IMR-90 (cell line): ENCODE data around the gene KIF3A. TPM values are rescaled to one million over a fixed set of nuclear protein-coding genes. Genes with fewer than 3 reads are reported as not detected.

ENCODE experiments used
- ATAC-seq: fragments of 200-7000 bp; cut with Tn5 transposase; 2 replicates; pipeline ENCODE4 v1.9.1; 2020; ENCODE audit warnings: low read depth, mild to moderate bottlenecking, moderate library complexity
- BruUV-seq: library from RNA; stranded (reverse); fragments of 400-500 nt; replicated peaks from 2 replicates; lab custom pipeline; 2021; lab: Mats Ljungman, UMichigan
- CTCF ChIA-PET: fragments of 300-600 bp; formaldehyde crosslinking; extraction: SDS; loops from one replicate; lab custom pipeline; 2021; ENCODE audit warnings: antibody characterized with exemption; lab: Yijun Ruan, JAX
- POLR2A ChIA-PET: fragments of 300-600 bp; sonication (Branson Sonifier 250); formaldehyde crosslinking; loops from one replicate; lab custom pipeline; 2022; ENCODE audit warnings: antibody characterized with exemption; ENCODE audit not compliant: unreplicated experiment; lab: Charles Lee
- DNase-seq: peaks from one replicate; pipeline ENCODE4 v3.0.0; 2013
- H2AFZ ChIP-seq: replicated peaks from 2 replicates; pipeline ENCODE3; 2013; ENCODE audit warnings: low read length, mild to moderate bottlenecking; ENCODE audit not compliant: poor library complexity
- H2AK5ac ChIP-seq: 2 replicates; pipeline ENCODE4 v1.6.1; 2013; ENCODE audit warnings: low read depth, low read length, inconsistent platforms
- H2AK9ac ChIP-seq: replicated peaks from 2 replicates; pipeline ENCODE3; 2013; ENCODE audit warnings: mild to moderate bottlenecking, low read depth, low read length, moderate library complexity; ENCODE audit not compliant: poor library complexity
- H2BK120ac ChIP-seq: 2 replicates; pipeline ENCODE4 v1.6.1; 2013; ENCODE audit warnings: low read depth, low read length, inconsistent platforms
- H2BK15ac ChIP-seq: 3 replicates; pipeline ENCODE4 v1.6.1; 2013; ENCODE audit warnings: low read depth, low read length, inconsistent platforms
- H2BK20ac ChIP-seq: 2 replicates; pipeline ENCODE4 v1.6.1; 2013; ENCODE audit warnings: low read depth, mild to moderate bottlenecking, inconsistent platforms, low read length, moderate library complexity
- H2BK5ac ChIP-seq: 2 replicates; pipeline ENCODE4 v1.6.1; 2013; ENCODE audit warnings: mild to moderate bottlenecking, low read depth, low read length, inconsistent platforms; ENCODE audit not compliant: poor library complexity, severe bottlenecking
- H3K14ac ChIP-seq: replicated peaks from 2 replicates; pipeline ENCODE4 v1.6.1; 2013; ENCODE audit warnings: low read depth, low read length, inconsistent platforms
- H3K18ac ChIP-seq: 2 replicates; pipeline ENCODE4 v1.6.1; 2013; ENCODE audit warnings: low read depth, low read length, control low read depth
- H3K23ac ChIP-seq: 2 replicates; pipeline ENCODE4 v1.6.1; 2013; ENCODE audit warnings: low read depth, low read length, inconsistent platforms
- H3K27ac ChIP-seq: 2 replicates; pipeline ENCODE4 v1.5.1; 2013; ENCODE audit warnings: mild to moderate bottlenecking, control low read depth, low read length; ENCODE audit not compliant: insufficient read depth
- H3K27me3 ChIP-seq: 2 replicates; pipeline ENCODE4 v1.6.1; 2013; ENCODE audit warnings: low read length; ENCODE audit not compliant: control insufficient read depth, insufficient read depth
- H3K36me3 ChIP-seq: 2 replicates; pipeline ENCODE4 v1.6.1; 2013; ENCODE audit warnings: low read length, mixed read lengths; ENCODE audit not compliant: control insufficient read depth, insufficient read depth
- H3K4ac ChIP-seq: 2 replicates; pipeline ENCODE4 v1.6.1; 2013; ENCODE audit warnings: low read depth, low read length, inconsistent platforms
- H3K4me1 ChIP-seq: 2 replicates; pipeline ENCODE4 v1.6.1; 2013; ENCODE audit warnings: low read length, mixed read lengths; ENCODE audit not compliant: control insufficient read depth, insufficient read depth
- H3K4me2 ChIP-seq: 2 replicates; pipeline ENCODE4 v1.6.1; 2013; ENCODE audit warnings: low read depth, mild to moderate bottlenecking, control low read depth, low read length, moderate library complexity
- H3K4me3 ChIP-seq: 2 replicates; pipeline ENCODE4 v1.5.1; 2013; ENCODE audit warnings: low read depth, mild to moderate bottlenecking, control low read depth, low read length, moderate library complexity; ENCODE audit not compliant: insufficient read depth
- H3K56ac ChIP-seq: 2 replicates; pipeline ENCODE4 v1.6.1; 2013; ENCODE audit warnings: low read length, inconsistent platforms; ENCODE audit not compliant: insufficient read depth; ENCODE audit errors: extremely low read depth
- H3K79me1 ChIP-seq, 2 experiments: 2 replicates each; pipeline ENCODE4 v1.6.1; 2013; ENCODE audit warnings: low read length in 2 of 2, inconsistent platforms in 1 of 2, low read depth in 1 of 2
- H3K9ac ChIP-seq: 2 replicates; pipeline ENCODE4 v1.6.1; 2013; ENCODE audit warnings: low read depth, low read length, control low read depth
- H3K9me1 ChIP-seq: 2 replicates; pipeline ENCODE4 v1.6.1; 2013; ENCODE audit warnings: low read length, inconsistent platforms; ENCODE audit not compliant: insufficient read depth
- H3K9me3 ChIP-seq: 2 replicates; pipeline ENCODE4 v1.6.1; 2013; ENCODE audit warnings: low read length; ENCODE audit not compliant: control insufficient read depth, insufficient read depth
- H4K20me1 ChIP-seq: 2 replicates; pipeline ENCODE4 v1.6.1; 2013; ENCODE audit warnings: low read length, inconsistent platforms; ENCODE audit not compliant: insufficient read depth
- H4K5ac ChIP-seq: 2 replicates; pipeline ENCODE4 v1.6.1; 2013; ENCODE audit warnings: mild to moderate bottlenecking, low read depth, low read length, control low read depth
- H4K8ac ChIP-seq, 2 experiments: 2 replicates each; pipeline ENCODE4 v1.6.1; 2013; ENCODE audit warnings: low read depth in 2 of 2, low read length in 2 of 2, control low read depth in 1 of 2, inconsistent platforms in 1 of 2
- H4K91ac ChIP-seq: 2 replicates; pipeline ENCODE4 v1.6.1; 2013; ENCODE audit warnings: low read depth, low read length, inconsistent platforms; ENCODE audit not compliant: insufficient read depth
- BHLHE40 ChIP-seq: fragments of 150-350 bp; IDR thresholded peaks from 2 replicates; pipeline ENCODE4 v1.6.1; 2016; ENCODE audit warnings: mild to moderate bottlenecking, low read depth, low read length
- CEBPB ChIP-seq: IDR thresholded peaks from 2 replicates; pipeline ENCODE4 v1.6.1; 2012; ENCODE audit warnings: low read depth, low read length, improper control_type of control experiment
- CHD1 ChIP-seq: IDR thresholded peaks from 2 replicates; pipeline ENCODE4 v1.6.1; 2012; ENCODE audit warnings: low read depth, low read length, improper control_type of control experiment
- MAFK ChIP-seq: IDR thresholded peaks from 2 replicates; pipeline ENCODE4 v1.6.1; 2012; ENCODE audit warnings: low read depth, low read length, improper control_type of control experiment
- MAZ ChIP-seq: IDR thresholded peaks from 2 replicates; pipeline ENCODE4 v1.6.1; 2012; ENCODE audit warnings: low read depth, mild to moderate bottlenecking, low read length, improper control_type of control experiment, moderate library complexity, borderline replicate concordance
- MXI1 ChIP-seq: IDR thresholded peaks from 2 replicates; pipeline ENCODE4 v1.6.1; 2012; ENCODE audit warnings: low read depth, mild to moderate bottlenecking, low read length, moderate library complexity, borderline replicate concordance
- NFE2L2 ChIP-seq: fragments of 150-350 bp; IDR thresholded peaks from 2 replicates; pipeline ENCODE4 v1.6.1; 2016; ENCODE audit warnings: low read depth, mild to moderate bottlenecking, low read length
- POLR2A ChIP-seq: IDR thresholded peaks from 2 replicates; pipeline ENCODE4 v1.6.1; 2012; ENCODE audit warnings: mild to moderate bottlenecking, low read depth, low read length
- RAD21 ChIP-seq: IDR thresholded peaks from 2 replicates; pipeline ENCODE4 v1.6.1; 2012; ENCODE audit warnings: low read length, improper control_type of control experiment
- SMC3 ChIP-seq: fragments of 150-350 bp; IDR thresholded peaks from 2 replicates; pipeline ENCODE4 v1.6.1; 2016; ENCODE audit warnings: low read depth, mild to moderate bottlenecking, antibody characterized with exemption, low read length, moderate library complexity
- USF2 ChIP-seq: fragments of 150-350 bp; IDR thresholded peaks from 2 replicates; pipeline ENCODE4 v1.6.1; 2017; ENCODE audit warnings: mild to moderate bottlenecking, antibody characterized with exemption, low read length, low read depth
- WGBS, 2 experiments: methylation state at CpG; one replicate each; pipeline versions ENCODE4 v1.1.5 to v1.1.7; 2013; ENCODE audit warnings: missing lambda C conversion rate in 2 of 2; ENCODE audit not compliant: insufficient read length in 1 of 2; ENCODE audit errors: extremely low coverage in 2 of 2; 5-methylcytosine and 5-hydroxymethylcytosine counted together
- dilution Hi-C: fragments of 300-500 bp; cut with HindIII; formaldehyde crosslinking; loops from one replicate; pipeline ENCODE4 v1.14.3; 2018; ENCODE audit warnings: low sequenced_read_pairs; ENCODE audit not compliant: unreplicated experiment
- in situ Hi-C: fragments of 300-500 bp; cut with MboI; formaldehyde crosslinking; loops from 3 replicates; pipeline ENCODE4 v1.14.3; 2019; ENCODE audit warnings: low sequenced_read_pairs, inconsistent platforms, mixed read lengths
- intact Hi-C: fragments of 100-400 bp; cut with micrococcal nuclease; formaldehyde crosslinking; loops from 2 replicates; pipeline ENCODE4 v1.10.0; 2022
- polyA plus RNA-seq, 3 experiments: library from polyadenylated mRNA; depleted of rRNA; stranded (reverse); fragments of >200 nt; gene quantifications; 2 replicates each; pipeline ENCODE4 v1.2.3, GENCODE V29; 2012; ENCODE audit warnings: low replicate concordance in 1 of 3
- total RNA-seq: library from RNA; depleted of rRNA; stranded (reverse); fragments of >200 nt; gene quantifications from 2 replicates; pipeline ENCODE4 v1.2.3, GENCODE V29; 2012
- TF ChIP-seq, protein P1 (sequence below): conservative IDR thresholded peaks from 2 replicates; pipeline ENCODE4 v1.5.1; 2012; ENCODE audit warnings: mild to moderate bottlenecking, low read depth, low read length, improper control_type of control experiment

The KIF3A gene
- total and polyA plus RNA-seq, 2 of the 4 experiments (the other 2 are of a cell fraction), result 4.3 to 4.5 TPM

GRCh38 chr5:132684922-132685720 lies 52.2 kb downstream of the KIF3A start:
- no peaks in the 10 kb centered on the region; the same call in 1 of the 2 replicates for H3K4me1 ChIP-seq
- no peak overlapping the region for H3K4me3 ChIP-seq
- H3K14ac ChIP-seq, result no peak overlapping the region
- H2BK15ac ChIP-seq, result no peak overlapping the region
- H3K23ac ChIP-seq, result no peak overlapping the region
- no peaks in the 10 kb centered on the region for H3K27me3 ChIP-seq
- no peak overlapping the region for H3K4ac ChIP-seq
- H3K18ac ChIP-seq, result no peak overlapping the region
- H2BK20ac ChIP-seq, result no peak overlapping the region
- ChIA-PET POLR2A (no interaction called here), CTCF (interaction anchor here (0.9 kb wide), 1 partner anchor 9 kb away, joined by 3 read pairs; no protein-coding TSS in a partner anchor)
- no peak overlapping the region for H3K9ac ChIP-seq
- H3K56ac ChIP-seq, result no peak overlapping the region
- no peak overlapping the region for H3K27ac ChIP-seq
- no peak overlapping the region for H2AK5ac ChIP-seq
- H4K91ac ChIP-seq, result no peak overlapping the region
- 0 out of 2 replicates have a peak, but pooled peaks cover 7% of the 10 kb centered on the region for H3K9me1 ChIP-seq
- no peak overlapping the region for H4K5ac ChIP-seq
- no peak overlapping the region for H2BK120ac ChIP-seq
- in situ Hi-C loops, result no loop called here
- no peak overlapping the region for H2BK5ac ChIP-seq
- H3K36me3 ChIP-seq, result no peaks in the 10 kb centered on the region
- DNase-seq (no peak), ATAC-seq (no peak)
- BruUV-seq, result no TSS peak
- no peak overlapping the region for H2AFZ ChIP-seq
- no peak overlapping the region for H4K8ac ChIP-seq
- dilution Hi-C loops, result no loop called here
- 100% methylated on average over 3 of the region's 12 CpGs; no CpG with 5 or more reads in 1 of the 2 experiments for WGBS, 2 experiments
- intact Hi-C loops, result no loop called here
- no peaks in the 10 kb centered on the region for H4K20me1 ChIP-seq
- TF ChIP-seq USF2, result no peak
- TF ChIP-seq MAFK, result no peak
- no peak for TF ChIP-seq CHD1
- TF ChIP-seq MXI1, result no peak
- TF ChIP-seq POLR2A, result no peak
- no peak for TF ChIP-seq SMC3
- TF ChIP-seq BHLHE40, result no peak
- no peak for TF ChIP-seq NFE2L2
- TF ChIP-seq, protein P1, sequence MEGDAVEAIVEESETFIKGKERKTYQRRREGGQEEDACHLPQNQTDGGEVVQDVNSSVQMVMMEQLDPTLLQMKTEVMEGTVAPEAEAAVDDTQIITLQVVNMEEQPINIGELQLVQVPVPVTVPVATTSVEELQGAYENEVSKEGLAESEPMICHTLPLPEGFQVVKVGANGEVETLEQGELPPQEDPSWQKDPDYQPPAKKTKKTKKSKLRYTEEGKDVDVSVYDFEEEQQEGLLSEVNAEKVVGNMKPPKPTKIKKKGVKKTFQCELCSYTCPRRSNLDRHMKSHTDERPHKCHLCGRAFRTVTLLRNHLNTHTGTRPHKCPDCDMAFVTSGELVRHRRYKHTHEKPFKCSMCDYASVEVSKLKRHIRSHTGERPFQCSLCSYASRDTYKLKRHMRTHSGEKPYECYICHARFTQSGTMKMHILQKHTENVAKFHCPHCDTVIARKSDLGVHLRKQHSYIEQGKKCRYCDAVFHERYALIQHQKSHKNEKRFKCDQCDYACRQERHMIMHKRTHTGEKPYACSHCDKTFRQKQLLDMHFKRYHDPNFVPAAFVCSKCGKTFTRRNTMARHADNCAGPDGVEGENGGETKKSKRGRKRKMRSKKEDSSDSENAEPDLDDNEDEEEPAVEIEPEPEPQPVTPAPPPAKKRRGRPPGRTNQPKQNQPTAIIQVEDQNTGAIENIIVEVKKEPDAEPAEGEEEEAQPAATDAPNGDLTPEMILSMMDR, result no peak
- TF ChIP-seq CEBPB, result no peak
- no peak for TF ChIP-seq MAZ
- no peak for TF ChIP-seq RAD21
- no peaks in the 10 kb centered on the region for H3K9me3 ChIP-seq
- H2AK9ac ChIP-seq, result no peak overlapping the region
- no peaks in the 10 kb centered on the region for H3K79me1 ChIP-seq
- no peak overlapping the region for H3K4me2 ChIP-seq
